G401 (cell line): ENCODE data around the gene ZNF507. TPM values are rescaled to one million over a fixed set of nuclear protein-coding genes. Genes with fewer than 3 reads are reported as not detected.
"Not testable (repeated sequence)": the region's sequence is repeated elsewhere in the genome, so short reads cannot be mapped to it uniquely, and the experiment has no call there.

Experiments
- DNase-seq: peaks from one replicate; pipeline ENCODE4 v3.0.0-alpha.2; 2015; ENCODE audit warnings: low spot score
- in situ Hi-C: cut with HindIII; loops from 2 replicates; pipeline ENCODE4 v1.10.0; 2016; ENCODE audit warnings: low sequenced_read_pairs, mixed read lengths
- total RNA-seq: library from RNA; depleted of rRNA; stranded (reverse); fragments of >200 nt; shearing (Covaris generic); gene quantifications from 2 replicates; pipeline ENCODE4 v1.2.3, GENCODE V29; 2014

The ZNF507 gene
- total RNA-seq, 1 experiment from 2014 or later, result 10.0 TPM

GRCh38 chr19:32363175-32363574, 17.8 kb downstream of the ZNF507 start:
- in situ Hi-C loops, result no loop called here
- no peak for DNase-seq

DNA sequence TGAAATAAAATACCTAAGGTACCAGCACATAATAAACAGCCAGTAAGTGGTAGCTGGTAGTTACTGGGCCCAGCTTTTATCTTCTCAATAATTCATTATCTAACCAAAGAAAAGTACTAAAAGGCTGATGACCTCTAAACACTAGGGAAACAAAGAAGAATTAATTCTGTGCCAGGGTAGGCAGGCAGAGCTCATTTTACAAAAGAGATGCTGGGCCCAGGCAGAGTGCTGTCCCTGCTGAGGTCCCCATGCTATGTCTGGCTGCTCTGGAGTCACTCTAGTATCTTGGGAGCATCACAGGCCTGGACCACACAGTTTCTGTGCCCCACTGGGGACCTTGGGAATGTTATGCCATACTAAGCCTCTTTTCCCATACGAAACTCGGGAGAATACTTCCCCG, 18.2 kb downstream of the ZNF507 start:
- no peak for DNase-seq
- in situ Hi-C loops, result no loop called here

DNA sequence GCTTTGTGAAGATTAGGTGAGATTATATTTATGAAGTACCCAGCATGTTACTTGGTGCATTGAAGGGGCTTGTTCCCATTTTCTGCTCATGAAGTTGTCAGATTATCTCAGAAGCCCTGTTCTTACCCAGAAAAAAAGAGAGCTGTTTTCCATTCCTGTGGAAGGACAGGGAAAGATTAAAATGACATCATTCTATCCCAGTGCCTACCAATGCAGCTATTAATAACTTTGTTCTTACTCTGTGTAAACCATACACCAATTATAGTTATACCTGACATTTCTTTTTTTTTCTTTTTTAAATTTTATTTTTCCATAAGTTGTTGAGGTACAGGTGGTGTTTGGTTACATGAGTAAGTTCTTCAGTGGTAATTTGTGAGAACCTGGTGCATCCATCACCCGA, 18.6 kb downstream of the ZNF507 start:
- in situ Hi-C loops, result no loop called here

GRCh38 chr19:32367063-32367462, 21.7 kb downstream of the ZNF507 start:
- in situ Hi-C loops, result no loop called here
- no peak for DNase-seq

More for the DNA sequence above, 18.6 kb downstream of the ZNF507 start:
- no peak for DNase-seq

- in situ Hi-C loops, result no loop called here
- no peak for DNase-seq
Observed at GRCh38 chr19:32367948-32368536, 22.6 kb downstream of the ZNF507 start.

DNA sequence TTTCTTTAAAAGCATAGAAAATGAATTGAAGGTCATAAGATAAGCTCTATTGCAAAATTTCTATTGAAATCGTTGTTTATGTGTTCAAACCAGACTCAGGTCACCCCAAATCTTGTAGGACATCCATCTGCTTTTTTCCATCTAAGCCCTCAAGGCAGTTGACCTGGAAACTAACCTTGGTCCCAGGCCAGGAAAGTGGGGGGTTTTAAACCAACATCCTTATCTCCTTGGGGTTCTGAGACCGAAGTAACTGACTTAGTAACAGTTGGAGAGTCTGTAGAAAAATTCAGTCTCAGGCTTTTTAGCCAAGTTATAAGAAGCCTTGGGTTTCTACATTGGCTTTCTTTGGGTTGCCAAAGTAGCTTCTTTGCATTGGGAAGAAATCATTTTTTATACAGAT, 23.4 kb downstream of the ZNF507 start:
- no peak for DNase-seq
- in situ Hi-C loops, result no loop called here

DNA sequence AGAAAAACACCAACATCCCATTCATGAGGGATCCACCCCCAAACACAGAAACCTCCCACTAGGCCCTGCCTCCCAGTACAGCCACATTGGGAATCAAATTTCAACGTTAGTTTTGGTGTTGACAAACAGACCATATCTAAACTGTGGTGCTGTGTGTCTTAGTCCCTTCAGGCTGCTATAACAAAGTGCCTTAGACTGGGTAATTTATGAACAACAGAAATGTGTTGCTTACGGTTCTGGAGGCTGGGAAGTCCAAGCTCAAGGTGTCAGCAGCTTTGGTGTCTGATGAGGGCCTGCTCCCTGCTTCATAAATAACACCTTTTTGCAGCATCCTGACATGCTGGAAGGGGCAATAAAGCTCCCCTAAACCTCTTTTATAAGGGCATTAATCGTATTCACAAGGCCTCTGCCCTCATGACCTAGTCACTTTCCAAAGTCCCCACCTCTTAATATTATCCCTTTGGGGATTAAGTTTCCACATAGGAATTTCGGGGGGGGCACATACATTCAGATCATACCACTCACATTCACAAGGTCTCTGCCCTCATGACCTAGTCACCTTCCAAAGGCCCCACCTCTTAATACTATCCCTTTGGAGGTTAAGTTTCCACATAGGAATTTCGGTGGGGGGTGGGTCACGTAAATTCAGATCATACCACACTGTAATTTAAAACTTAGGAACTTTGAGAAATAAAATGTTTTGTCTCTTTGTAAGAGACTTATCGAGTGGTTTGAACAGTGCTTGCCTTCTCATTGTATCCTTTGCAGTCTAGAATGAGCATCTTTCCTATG, 27.5 kb downstream of the ZNF507 start:
- no peak for DNase-seq
- in situ Hi-C loops, result no loop called here

GRCh38 chr19:32373585-32374295, 28.3 kb downstream of the ZNF507 start:
- no peak for DNase-seq
- in situ Hi-C loops, result no loop called here

- in situ Hi-C loops, DNase-seq: not testable (repeated sequence)
Observed at GRCh38 chr19:32374362-32374761, 29.0 kb downstream of the ZNF507 start.

DNA sequence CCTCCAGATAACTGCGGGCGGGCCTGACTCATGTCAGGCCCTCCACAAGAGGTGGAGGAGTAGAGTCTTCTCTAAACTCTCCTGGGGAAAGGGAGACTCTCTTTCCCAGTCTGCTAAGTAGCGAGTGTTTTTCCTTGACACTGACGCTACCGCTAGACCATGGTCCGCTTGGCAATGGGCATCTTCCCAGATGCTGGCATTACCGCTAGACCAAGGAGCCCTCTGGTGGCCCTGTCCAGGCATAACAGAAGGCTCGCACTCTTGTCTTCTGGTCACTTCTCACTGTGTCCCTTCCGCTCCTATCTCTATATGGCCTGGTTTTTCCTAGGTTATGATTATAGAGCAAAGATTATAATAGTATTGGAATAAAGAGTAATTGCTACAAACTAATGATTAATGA, 31.7 kb downstream of the ZNF507 start:
- DNase-seq, result peak; percentile 12
- in situ Hi-C loops, result not testable (repeated sequence)

- in situ Hi-C loops, result no loop called here
- DNase-seq, result no peak
Observed at GRCh38 chr19:32380269-32380668, 34.9 kb downstream of the ZNF507 start.

DNA sequence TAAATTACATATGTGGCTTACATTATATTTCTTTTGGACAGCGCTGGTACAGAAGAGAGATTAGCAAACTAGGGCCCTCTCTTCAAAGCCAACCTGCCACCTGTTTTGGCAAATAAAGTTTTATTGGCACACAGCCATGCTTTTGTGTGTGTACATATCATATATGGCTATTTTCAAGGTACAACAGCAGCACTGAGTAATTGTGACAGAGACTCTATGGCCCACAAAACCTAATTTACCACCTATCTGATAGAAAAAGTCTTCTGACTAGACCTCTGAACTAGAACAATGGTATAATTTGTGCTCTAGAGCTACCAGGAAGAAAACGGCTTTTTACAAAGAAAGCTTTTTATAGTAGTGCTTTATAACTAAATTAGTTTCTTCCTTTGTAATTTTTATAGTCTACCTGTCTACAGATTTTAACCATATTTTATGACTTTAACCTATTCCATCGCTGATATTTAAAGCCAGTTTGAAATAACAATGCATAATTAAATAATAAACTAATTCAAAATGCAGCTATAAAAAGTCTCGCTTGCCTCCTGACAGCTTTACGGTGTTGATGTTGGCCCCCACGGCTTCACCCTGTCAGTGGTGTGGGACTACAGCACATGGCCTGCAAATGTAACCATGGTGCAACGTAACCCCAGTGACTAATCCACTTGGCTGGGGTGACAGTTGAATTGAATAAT, 42.4 kb downstream of the ZNF507 start:
- in situ Hi-C loops, result no loop called here
- no peak for DNase-seq

GRCh38 chr19:32388393-32388855, 43.0 kb downstream of the ZNF507 start:
- in situ Hi-C loops, result no loop called here
- no peak for DNase-seq

DNA sequence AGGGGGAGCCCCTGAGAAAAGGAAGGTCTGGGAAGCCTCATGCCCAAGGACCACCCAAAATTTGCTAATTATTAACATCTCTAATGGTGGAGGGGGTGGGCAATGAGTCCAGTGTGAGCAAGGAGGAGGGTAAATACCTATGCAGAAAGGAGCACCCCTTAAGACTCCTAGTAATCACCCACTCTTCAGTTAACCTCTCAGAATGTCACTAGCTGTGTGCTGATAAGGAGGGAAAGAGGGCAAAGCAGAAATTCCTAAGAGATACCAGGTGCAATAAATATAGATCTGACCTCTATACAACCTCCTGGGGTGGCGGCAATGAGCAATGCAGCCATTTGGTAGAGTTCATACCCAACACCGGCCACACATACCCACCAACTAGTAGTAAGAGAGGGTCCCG, 47.5 kb downstream of the ZNF507 start:
- in situ Hi-C loops, result no loop called here
- DNase-seq, result no peak

- in situ Hi-C loops, result no loop called here
Observed at GRCh38 chr19:32396046-32396652, 50.7 kb downstream of the ZNF507 start.

DNA sequence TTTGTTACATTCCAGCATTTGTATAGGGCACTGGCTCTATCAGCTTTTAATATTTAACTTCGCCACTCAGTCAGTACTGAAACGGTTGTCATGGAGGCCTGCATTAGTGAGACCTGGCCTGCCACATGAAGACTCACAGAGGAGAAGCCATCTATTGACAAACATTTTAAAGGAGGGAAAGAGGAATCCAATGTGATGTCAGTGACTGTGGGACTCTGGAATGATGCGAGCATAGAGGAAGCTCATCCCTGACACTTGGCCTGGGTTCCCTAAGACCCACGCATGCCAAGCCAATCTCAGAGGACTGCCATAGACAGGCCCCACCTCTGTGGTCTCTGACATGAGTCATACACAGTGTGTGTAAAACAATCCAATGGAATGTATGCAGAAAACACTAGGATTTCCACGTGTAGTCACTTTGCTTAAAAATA, 52.3 kb downstream of the ZNF507 start:
- in situ Hi-C loops, result no loop called here
- no peak for DNase-seq

More at GRCh38 chr19:32396046-32396652, 50.7 kb downstream of the ZNF507 start:
- no peak for DNase-seq

DNA sequence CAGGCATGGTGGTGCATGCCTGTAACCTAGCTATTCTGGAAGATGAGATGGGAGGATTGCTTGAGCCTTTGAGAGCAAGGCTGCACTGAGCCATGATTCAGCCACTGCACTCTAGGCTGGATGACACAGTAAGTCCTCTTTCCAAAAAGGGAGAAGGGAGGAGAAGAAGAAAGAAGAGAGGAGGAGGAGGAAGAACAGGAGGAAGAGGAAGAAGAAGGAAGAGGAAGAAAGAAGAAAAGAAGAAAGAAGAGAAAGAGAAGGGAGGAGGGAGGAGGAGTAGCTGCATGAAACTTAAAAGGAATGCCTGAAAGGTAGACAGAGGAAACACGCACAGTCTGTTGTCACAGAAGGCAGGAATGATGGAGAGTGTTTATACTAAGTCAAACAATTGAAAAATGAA, 56.6 kb downstream of the ZNF507 start:
- in situ Hi-C loops, result no loop called here

GRCh38 chr19:32403291-32403995, 58.0 kb downstream of the ZNF507 start:
- in situ Hi-C loops, result no loop called here

More for the DNA sequence above, 56.6 kb downstream of the ZNF507 start:
- DNase-seq, result no peak

More at GRCh38 chr19:32403291-32403995, 58.0 kb downstream of the ZNF507 start:
- no peak for DNase-seq
